ENCODE measurements around the gene PIGT.

DNA sequence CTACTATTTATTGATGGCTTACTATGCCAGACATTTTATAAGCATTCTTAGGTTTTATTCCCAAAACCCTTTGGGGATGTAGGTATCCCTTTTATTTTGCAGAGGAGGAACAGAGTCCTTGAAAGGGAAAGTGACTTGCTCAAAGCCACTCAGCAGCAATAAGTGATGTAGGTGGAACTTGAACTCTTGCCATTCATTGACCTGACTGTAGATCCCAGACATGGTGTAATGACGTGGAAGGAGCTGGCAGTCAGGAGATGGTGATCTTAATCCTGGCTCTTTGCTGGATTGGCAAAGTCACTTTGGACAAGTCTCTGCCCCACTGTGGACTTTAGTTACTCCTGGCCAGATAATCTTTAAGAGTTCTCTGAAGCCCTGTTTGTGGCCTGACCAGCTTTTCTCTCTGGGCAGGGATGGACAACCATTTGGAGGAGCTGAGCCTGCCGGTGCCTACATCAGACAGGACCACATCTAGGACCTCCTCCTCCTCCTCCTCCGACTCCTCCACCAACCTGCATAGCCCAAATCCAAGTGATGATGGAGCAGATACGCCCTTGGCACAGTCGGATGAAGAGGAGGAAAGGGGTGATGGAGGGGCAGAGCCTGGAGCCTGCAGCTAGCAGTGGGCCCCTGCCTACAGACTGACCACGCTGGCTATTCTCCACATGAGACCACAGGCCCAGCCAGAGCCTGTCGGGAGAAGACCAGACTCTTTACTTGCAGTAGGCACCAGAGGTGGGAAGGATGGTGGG lies 6.2 kb upstream of the PIGT start:
- TF ChIP-seq POLR2A (IDR thresholded peaks at IDR 0.05; ENCODE audit: low read depth, low read length) (no peak), SMC3 (IDR thresholded peaks at IDR 0.05; ENCODE audit: low read depth, low read length) (no peak), RAD21 (IDR thresholded peaks at IDR 0.05; ENCODE audit: low read length) (no peak), MXI1 (IDR thresholded peaks at IDR 0.05; ENCODE audit: borderline replicate concordance, low read depth, low read length) (no peak), BHLHE40 (IDR thresholded peaks at IDR 0.05; ENCODE audit: low read depth, low read length) (no peak), RFX5 (IDR thresholded peaks at IDR 0.05; ENCODE audit: low read depth, low read length) (no peak), MAFK (IDR thresholded peaks at IDR 0.05; ENCODE audit: low read depth, low read length) (no peak), CHD1 (IDR thresholded peaks at IDR 0.05; ENCODE audit: low read depth, low read length) (no peak), CEBPB (IDR thresholded peaks at IDR 0.05; ENCODE audit: low read depth, low read length) (no peak)
- TF ChIP-seq, protein P1, sequence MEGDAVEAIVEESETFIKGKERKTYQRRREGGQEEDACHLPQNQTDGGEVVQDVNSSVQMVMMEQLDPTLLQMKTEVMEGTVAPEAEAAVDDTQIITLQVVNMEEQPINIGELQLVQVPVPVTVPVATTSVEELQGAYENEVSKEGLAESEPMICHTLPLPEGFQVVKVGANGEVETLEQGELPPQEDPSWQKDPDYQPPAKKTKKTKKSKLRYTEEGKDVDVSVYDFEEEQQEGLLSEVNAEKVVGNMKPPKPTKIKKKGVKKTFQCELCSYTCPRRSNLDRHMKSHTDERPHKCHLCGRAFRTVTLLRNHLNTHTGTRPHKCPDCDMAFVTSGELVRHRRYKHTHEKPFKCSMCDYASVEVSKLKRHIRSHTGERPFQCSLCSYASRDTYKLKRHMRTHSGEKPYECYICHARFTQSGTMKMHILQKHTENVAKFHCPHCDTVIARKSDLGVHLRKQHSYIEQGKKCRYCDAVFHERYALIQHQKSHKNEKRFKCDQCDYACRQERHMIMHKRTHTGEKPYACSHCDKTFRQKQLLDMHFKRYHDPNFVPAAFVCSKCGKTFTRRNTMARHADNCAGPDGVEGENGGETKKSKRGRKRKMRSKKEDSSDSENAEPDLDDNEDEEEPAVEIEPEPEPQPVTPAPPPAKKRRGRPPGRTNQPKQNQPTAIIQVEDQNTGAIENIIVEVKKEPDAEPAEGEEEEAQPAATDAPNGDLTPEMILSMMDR (conservative IDR thresholded peaks at IDR 0.05; ENCODE audit: low read depth, low read length): no peak
- TF ChIP-seq, protein P2, sequence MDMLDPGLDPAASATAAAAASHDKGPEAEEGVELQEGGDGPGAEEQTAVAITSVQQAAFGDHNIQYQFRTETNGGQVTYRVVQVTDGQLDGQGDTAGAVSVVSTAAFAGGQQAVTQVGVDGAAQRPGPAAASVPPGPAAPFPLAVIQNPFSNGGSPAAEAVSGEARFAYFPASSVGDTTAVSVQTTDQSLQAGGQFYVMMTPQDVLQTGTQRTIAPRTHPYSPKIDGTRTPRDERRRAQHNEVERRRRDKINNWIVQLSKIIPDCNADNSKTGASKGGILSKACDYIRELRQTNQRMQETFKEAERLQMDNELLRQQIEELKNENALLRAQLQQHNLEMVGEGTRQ (IDR thresholded peaks at IDR 0.05; ENCODE audit: low read depth, low read length): no peak

All from IMR-90 (cell line).